Effector CD4-positive, alpha-beta T cell (primary cell): ENCODE measurements around the gene POLA1.

Experiments
- DNase-seq: peaks from one replicate; pipeline ENCODE4 v3.0.0-alpha.2; 2020

The POLA1 gene

GRCh38 chrX:24886916-24887315 is 193.2 kb downstream of the POLA1 start:
- no peak for DNase-seq

GRCh38 chrX:24890677-24891076 is 197.0 kb downstream of the POLA1 start:
- DNase-seq: no peak

GRCh38 chrX:24899391-24899790 is 205.7 kb downstream of the POLA1 start:
- no peak for DNase-seq

GRCh38 chrX:24900234-24900633 is 206.5 kb downstream of the POLA1 start:
- no peak for DNase-seq

- no peak for DNase-seq
Observed at GRCh38 chrX:24902806-24903205, 209.1 kb downstream of the POLA1 start.

- no peak for DNase-seq
Observed at GRCh38 chrX:24918715-24919114, 225.0 kb downstream of the POLA1 start.

- DNase-seq: no peak
Observed at GRCh38 chrX:24920769-24921168, 227.1 kb downstream of the POLA1 start.

- no peak for DNase-seq
Observed at GRCh38 chrX:24925430-24925829, 231.7 kb downstream of the POLA1 start.

- no peak for DNase-seq
Observed at GRCh38 chrX:24927372-24927771, 233.7 kb downstream of the POLA1 start.

- no peak for DNase-seq
Observed at GRCh38 chrX:24928114-24928513, 234.4 kb downstream of the POLA1 start.

GRCh38 chrX:24934279-24934678 is 240.6 kb downstream of the POLA1 start:
- no peak for DNase-seq

GRCh38 chrX:24945009-24945408 is 251.3 kb downstream of the POLA1 start:
- DNase-seq: no peak

GRCh38 chrX:24946369-24946768 is 252.7 kb downstream of the POLA1 start:
- DNase-seq: no peak

- no peak for DNase-seq
Observed at GRCh38 chrX:24954732-24955131, 261.0 kb downstream of the POLA1 start.

GRCh38 chrX:24955372-24955930 is 261.7 kb downstream of the POLA1 start:
- DNase-seq: no peak

GRCh38 chrX:24956828-24957227 is 263.1 kb downstream of the POLA1 start:
- DNase-seq: no peak

GRCh38 chrX:24961809-24962208 is 268.1 kb downstream of the POLA1 start:
- no peak for DNase-seq

- no peak for DNase-seq
Observed at GRCh38 chrX:24963823-24964222, 270.1 kb downstream of the POLA1 start.

- no peak for DNase-seq
Observed at GRCh38 chrX:24965372-24965771, 271.7 kb downstream of the POLA1 start.

GRCh38 chrX:24969812-24970211 is 276.1 kb downstream of the POLA1 start:
- no peak for DNase-seq

- no peak for DNase-seq
Observed at GRCh38 chrX:24979081-24979480, 285.4 kb downstream of the POLA1 start.

- no peak for DNase-seq
Observed at GRCh38 chrX:24981030-24981429, 287.3 kb downstream of the POLA1 start.

- no peak for DNase-seq
Observed at GRCh38 chrX:24982306-24982965, 288.7 kb downstream of the POLA1 start.

GRCh38 chrX:24983931-24984330 is 290.2 kb downstream of the POLA1 start:
- DNase-seq: no peak

GRCh38 chrX:24985120-24985519 is 291.4 kb downstream of the POLA1 start:
- DNase-seq: no peak
